ENCODE results near the gene RNF10. TPM values are rescaled to one million over a fixed set of nuclear protein-coding genes. Genes with fewer than 3 reads are reported as not detected.
"Not testable (repeated sequence)": the region's sequence is repeated elsewhere in the genome, so short reads cannot be mapped to it uniquely, and the experiment has no call there.

RNF10 gene
- total RNA-seq, 1 donor from 2014 or later: 78.6 TPM

DNA sequence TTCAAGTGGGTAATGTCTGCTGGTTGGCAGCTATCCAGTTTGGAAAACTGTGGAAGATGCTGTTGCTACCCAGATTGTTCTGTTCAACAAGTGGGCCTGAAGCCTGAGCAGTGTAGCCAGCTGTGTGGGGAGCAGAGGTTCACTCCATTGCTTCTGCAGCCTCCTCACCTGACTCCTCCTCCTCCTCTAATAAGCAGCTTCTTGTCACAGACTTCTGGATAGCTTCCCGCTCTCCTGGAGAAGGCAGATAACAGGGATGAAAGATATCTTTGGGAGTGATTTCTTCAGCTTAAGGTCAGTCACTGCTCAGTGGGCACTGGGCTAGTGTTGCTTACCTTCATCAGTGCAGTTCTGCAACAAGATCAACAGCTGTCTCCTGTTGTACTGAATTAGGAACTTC, 45.0 kb downstream of the RNF10 start:
- DNase-seq (ENCODE audit: low read depth in 2 of 2): no peak

DNA sequence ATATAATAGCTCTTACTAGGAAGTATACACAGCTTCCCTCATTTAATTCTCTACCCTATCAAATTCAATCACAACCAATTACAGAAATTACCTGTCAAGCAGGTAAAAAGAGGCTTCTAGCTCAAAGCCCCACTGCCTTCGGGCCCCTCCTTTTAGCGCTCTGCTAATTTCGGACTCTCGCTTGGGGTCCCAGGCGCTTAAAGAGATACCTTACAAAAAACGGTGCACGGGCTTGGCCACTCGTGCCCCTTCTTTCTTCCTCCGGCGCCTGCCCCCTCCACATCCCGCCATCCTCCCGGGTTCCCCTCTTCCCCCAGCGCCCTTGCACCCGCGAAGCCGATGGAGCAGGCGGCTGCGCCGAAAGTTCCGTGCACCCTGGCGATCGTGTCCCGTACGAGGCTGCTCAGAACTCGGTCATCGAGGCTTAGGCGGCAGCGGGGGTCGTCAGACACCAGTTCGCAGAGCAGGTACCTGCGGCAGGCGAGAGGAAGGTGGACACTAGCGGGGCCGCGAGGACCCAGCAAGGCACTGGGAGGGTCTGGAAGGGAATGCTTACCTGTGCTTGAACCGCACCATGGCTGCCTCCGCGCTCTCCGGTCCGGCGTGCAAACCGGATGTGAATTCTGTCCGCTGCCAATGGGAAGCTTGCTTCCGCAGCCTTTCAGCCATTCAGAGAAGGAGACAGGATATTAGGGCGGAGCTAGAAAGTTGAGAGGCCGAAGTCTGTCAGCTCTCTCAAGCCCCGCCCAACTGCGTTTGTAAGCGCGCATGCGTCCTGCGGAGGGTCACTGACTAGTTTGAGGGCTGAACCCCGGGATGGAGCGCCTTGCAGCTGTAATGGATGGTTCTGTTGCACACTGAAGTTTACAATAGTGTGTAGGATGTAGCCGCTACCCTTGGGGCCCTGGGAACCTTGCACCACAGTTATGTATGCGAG, 46.9 kb downstream of the RNF10 start, which contains the start of gene POP5:
Gene POP5, minus strand, starts transcription at position 616 of the 937 bp plus-strand sequence. Its CDS starts 40 bp downstream, at position 576.
- peak; percentile 95 to 97 for DNase-seq (ENCODE audit: low read depth in 2 of 2)

DNA sequence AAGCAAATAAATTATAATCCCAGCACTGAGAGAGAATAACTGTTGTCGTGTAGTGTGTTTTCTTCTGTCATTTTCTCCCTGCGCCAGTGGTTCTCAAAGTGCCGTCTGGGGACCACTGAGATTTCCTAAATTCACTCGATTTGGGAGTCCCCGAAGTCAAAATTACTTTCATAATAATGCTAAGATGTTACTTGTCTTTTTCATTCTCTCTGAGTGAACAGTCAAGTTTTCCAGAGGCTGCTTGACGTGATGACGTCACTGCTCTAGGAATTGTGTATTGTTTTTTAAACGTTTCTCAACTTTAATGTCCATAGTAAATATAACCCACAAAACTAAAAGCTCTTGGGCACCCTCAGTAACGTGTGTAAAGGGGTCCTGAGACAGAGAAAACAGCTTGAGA, 47.8 kb downstream of the RNF10 start:
- peak in 1 of 2 donors; percentile 19 for DNase-seq (ENCODE audit: low read depth in 2 of 2)

DNA sequence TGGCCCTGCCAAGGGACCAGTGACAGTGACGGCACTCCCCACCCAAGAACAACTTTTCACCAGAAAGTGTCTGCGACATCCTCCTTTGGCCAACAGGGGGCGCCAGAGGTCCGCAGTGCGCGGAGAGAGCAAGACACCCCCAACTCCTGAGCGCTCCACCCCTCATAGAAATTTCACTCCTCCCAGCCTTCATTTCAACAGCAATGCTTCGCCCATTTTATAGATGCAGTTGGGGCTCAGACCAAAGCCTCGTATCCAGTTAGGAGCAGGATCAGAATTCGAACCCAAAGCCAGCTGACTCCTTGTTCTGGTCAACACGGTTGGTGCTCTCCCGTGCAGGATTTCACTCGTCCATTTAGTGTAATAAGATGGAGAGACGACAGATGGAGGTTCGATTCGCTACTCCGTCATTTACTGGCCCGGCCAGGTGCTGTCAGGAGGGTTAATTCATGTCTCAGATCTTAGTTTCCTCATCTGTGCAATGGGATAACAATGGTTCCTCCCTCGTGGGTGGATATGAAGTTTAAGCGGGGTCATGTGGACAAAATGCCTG, 49.4 kb downstream of the RNF10 start:
- peak; percentile 18 to 58 for DNase-seq (ENCODE audit: low read depth in 2 of 2)

DNA sequence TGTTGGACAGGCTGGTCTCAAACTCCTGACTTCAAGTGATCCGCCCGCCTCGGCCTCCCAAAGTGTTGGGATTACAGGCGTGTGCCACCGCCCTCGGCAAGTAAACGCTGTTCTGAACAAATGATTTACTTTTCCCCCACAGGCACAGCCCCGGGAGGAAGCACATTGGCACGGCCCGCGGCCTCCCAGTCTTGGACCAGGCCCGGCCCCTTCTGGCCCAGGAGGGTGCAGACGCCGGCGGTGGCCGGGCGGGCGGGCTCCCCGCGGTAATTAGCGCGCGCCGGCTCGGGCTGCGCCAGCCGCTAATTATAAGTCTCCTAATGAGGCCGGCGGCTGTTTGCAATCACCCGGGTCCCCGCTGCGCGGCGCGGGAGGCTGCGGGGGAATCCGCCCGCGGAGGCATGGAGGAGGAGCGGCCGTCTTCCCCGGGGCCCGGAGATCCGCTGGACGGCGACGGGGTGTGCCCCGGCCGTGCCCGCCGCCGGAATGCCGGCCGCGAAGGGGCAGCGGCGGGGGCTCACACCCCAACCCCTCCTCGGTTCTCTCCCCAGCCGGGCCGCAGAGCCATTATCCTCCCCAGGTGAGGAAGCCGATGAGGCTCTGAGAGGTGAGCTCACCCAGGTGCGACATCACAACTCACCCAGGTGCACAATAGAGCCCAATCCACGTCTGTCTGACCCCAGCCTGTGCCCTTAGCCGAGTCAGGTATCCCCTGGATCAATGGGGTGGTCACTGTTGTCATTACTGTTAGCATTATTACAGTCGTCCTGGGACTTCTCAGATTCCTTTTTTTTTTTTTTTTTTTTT, 50.4 kb downstream of the RNF10 start:
- DNase-seq (ENCODE audit: low read depth in 2 of 2): peak in 1 of 2 donors; percentile 31

DNA sequence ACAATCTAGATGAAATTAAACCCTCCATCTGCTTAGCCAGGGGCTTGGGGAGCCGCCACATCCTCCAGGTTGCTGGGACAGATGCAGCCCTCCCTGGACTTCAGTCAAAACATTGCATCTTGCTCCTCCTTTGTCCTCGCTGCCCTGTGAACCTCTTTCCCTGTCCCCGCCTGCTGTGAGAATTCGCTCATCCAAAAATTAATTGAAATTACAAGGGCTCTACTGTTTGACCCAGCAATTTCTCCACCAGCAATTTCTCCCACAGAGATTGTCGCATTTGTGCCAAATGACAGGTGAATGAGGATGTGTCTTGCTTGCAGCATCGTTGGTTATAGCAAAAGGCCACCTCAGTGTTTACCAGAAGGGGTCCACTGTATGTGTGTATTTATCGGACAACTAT, 52.0 kb downstream of the RNF10 start:
- no peak for DNase-seq (ENCODE audit: low read depth in 2 of 2)

DNA sequence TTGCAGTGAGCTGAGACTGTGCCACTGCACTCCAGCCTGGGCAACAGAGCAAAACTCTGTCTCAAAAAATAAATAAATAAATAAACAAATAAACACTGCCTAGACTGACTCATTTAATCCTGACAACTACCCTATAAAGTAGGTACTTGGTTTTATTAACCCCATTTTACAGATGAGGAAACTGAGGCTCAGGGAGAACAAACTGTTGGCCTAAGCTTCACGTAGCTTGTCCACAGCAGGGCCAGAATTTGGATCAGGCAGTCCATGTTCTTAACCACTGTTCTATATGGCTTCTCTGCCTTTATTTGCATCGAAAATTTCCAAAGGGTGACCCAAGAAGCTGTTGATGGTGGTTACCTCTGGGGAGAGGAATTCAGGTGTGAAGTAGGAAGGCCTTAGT, 52.7 kb downstream of the RNF10 start:
- DNase-seq (ENCODE audit: low read depth in 2 of 2): no peak

DNA sequence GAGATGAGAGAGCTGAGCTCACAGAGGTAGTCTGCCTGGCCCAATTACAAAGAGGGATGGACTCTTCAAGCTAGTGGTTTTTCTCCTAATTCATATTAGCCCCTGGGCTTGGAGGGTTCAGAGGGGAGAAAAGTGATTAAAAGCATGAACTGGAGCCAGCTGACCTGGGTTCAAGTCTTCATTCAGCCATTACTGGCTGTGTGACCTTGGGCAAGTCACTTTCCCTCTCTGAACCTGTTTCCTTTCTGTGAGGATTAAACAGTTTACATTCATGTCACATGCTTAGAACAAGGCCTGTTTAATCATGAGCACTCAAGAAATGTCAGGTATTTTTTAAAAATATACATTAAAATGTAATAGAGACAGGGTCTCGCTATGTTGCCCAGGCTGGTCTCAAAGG, 54.2 kb downstream of the RNF10 start:
- DNase-seq (ENCODE audit: low read depth in 2 of 2): no peak

DNA sequence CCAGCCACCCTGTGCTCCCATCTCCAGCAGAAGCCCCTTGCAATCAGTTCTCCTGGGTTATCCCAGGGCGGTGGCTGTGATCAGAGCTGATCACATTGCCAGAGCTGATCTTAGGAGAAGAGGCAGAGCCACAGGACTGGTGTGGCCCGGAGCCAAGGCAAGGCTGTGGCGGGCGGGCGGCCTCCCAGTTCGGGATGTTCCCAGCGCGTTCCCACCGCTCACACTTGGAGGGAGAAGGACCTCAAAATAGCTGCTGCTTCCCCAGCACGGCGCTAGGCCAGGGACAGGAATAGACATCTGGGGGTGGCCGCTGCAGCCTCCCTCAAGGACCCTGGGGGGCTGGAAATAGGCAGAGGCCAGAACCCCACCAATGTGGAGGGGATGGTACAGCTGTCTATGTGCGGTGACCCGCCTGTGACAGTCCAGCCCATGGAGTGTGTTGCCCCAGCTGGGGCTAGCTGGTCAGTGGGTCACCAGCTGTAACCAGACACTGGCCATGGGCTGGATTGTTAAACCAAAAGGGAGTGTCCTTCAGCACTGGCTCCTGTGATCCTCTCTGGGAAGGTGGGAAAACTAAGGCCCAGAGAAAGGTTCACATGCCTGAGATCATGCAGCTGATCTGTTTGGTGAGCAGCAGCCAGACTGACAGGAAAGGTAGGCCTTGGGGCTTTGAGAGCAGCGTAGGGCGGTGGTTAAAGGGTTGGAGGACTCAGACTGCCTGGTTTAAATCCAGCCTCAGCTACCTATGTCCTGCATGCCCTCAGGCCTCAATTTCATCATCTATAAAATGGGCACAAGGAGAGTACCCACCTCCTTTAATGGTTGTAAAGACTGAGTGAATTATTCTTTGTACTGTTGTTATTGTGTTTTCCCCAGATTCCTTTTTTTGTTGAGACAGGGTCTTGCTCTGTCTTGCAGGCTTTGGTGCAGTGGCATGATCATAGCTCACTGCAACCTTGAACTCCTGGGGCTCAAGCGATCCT, 55.1 kb downstream of the RNF10 start:
- no peak for DNase-seq (ENCODE audit: low read depth in 2 of 2)

DNA sequence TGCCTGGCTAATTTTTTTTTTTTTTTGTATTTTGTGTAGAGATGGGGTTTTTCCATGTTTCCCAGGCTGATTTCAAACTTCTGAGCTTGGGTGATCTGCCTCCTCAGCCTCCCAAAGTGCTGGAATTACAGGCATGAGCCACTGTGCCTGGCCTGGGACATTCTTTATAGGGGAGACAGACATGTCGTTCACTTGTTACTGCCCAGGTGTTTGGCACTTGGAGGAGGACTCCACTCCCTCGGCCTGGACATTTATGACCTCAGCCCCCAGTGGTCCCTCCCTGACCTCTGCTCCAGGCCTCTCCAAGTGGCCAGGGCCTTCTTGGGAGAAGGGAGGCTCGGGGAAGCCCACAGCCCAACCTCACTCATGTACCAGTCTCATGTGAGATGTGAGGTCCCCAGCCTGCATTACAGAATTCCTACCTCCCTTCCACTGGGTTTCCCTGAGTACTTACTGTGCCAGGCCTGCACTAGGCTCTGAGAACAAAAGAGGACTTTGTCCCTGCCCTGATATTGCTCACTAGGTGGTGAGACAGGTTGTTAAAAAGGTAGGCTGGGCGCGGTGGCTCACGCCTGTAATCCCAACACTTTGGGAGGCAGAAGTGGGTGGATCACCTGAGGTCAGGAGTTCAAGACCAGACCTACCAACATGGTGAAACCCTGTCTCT, 56.7 kb downstream of the RNF10 start:
- DNase-seq (ENCODE audit: low read depth in 2 of 2): no peak

DNA sequence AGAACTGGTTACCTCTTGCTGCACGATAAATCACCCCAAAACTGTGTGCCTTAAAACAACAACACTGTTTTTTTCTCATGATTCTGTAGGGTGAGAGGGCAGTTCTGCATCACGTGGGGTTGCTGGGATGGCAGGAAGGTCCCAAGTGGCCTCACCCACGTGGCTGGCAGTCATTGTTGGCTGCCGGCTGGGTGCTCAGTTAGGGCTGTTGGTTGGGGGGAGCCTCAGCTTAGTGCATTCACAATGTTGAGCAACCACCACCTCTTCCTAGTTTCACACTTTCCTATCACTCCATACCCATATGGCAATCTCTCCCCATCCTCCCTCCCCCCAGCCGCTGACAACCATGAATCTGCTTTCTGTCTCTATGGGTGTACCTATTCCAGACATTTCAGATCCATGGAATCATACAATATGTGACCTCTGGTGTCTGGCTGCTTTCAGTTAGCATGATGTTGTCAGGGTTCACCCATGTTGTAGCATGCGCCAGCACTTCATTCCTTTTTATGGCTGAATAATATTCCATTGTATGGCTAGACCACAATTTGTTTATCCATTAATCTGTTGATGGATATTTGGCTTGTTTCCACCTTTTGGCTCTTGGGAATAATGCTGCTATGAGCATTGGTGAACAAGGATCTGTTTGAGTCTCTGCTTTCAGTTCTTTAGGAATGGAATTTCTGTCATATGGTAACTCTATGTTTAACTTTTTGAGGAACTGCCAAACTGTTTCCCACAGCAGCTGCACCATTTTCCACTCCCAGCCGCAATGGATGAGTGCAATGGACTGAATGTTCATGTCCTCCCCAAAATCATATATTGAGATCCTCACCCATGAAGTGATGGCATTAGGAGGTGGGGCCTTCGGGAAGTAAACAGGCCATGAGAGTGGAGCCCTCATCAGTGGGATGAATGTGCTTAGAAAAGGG, 58.2 kb downstream of the RNF10 start:
- no peak for DNase-seq (ENCODE audit: low read depth in 2 of 2)

DNA sequence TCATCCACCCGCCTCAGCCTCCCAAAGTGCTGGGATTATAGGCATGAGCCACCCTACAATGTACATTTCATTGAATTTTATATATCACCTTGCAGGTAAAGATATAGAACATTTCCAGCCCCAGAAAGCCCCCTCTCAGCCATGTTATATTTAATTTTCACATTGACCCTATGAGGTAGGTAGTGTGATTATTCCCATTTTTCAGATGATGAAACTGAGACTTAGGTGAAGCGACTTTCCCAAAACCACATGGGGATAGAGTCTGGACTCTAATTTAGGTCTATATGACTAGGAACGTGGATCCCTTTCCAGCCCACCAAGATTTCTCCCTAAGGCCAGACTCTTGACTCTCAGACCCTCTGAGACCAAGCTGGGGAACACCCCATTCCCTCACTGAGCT, 62.7 kb downstream of the RNF10 start:
- no peak for DNase-seq (ENCODE audit: low read depth in 2 of 2)

DNA sequence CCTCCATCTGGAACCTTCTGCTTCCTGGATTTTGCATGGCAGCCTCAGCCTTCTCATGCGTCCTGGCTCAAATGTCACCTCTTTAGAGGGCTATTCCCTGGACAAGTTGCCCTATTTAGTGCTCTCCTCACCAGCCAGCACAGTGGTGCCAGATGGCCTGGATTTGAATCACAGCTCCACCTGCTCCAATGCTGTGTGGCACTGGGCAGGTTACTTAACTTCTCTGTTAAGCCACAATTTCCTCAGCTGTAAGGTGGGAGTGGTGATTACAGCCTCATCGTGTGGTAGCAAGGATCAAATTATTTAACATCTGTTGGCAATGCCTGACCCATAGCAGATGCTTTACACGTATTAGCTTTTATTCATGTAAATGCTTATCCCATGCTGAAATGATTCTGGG, 63.7 kb downstream of the RNF10 start:
- no peak for DNase-seq (ENCODE audit: low read depth in 2 of 2)

DNA sequence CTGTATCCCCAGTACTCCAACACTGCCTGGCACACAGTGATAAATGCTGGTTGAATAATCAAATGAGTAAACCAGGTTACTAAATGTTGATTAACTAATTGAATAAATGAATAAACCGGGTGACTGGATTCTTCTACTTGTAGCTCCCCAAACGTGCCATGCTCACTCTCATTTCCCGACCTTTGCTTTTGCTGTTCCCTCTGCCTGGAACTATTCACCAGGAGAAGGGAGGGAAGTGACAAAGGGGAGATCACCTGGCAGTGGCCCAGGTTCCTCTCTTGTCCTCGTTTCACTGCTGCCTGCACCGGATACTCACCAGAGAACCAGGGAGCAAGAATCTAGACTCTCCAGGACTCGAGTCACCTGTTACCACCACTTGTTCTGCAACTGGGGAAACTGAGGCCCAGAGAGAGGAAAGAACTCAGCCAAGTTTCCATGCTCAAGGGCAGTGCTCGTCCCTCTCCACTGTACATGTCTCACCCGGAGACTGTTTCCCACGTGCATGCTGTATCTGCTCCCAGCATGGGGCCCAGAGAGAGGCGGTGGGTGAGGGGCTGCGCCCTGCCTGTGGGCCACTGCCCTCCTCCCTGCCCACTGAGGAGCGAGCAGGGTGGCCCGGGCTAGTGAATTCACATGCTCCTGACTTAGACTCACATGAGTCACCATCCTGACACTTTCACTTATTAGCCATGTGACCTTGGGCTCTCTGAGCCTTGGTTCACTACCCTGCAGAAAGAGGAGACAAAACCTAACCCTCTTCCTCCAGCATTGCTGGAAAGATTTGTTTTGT, 64.7 kb downstream of the RNF10 start:
- peak in 1 of 2 donors; percentile 32 for DNase-seq (ENCODE audit: low read depth in 2 of 2)

DNA sequence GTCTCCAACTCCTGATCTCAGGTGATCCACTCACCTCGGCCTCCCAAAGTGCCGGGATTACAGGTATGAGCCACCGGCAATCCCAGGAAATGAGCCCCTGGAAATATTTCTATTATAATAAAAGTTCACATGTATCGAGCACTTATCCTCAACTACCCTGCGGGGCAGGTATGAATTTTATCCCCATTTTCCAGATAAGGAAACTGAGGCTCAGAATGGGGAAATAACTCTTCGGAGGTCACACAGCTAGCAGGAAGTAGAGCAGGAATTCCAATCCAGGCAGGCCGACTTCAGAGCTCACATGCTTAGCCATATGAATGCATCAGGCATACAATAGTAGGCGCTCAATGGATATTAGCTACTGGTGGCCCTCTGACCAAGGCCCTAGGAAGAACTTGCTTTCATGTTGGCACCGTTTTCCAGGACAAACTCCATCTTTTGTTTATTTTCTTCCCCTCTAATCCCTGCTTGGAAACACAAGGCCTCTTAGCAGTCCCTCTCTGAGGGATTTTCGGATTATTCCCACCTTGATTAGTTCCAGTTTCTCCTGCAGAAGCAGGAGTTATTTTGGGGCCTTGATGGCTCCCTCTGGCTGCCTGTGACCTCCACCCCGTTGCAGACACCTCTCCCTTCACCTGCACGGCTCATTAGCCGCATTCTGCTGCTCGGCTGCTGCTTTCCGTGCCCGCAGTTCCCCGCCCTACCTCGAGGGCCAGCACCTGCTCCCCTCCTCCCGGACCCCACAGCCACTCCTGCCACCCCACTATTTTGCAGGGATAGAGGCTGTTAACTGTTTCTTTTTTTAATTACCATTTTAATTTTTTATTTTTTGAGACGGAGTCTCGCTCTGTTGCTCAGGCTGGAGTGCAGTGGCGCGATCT, 65.8 kb downstream of the RNF10 start:
- no peak for DNase-seq (ENCODE audit: low read depth in 2 of 2)

DNA sequence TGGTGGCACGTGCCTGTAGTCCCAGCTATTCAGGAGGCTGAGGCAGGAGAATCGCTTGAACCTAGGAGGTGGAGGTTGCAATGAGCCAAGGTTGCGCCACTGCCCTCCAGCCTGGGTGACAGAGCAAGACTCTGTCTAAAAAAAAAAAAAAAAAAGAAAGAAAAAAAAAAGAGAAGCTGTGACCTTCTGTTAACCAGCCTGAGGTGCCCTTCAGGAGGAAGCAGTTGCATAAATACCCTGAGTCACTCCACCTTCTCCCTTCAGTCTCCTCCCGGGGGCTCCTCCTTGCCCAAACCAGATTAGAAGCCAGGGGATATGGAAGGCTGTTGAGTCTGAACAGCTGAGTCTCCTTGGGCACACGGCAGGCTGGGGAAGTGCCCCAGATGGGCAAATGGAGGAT, 68.3 kb downstream of the RNF10 start:
- not testable (repeated sequence) for DNase-seq (ENCODE audit: low read depth in 2 of 2)

DNA sequence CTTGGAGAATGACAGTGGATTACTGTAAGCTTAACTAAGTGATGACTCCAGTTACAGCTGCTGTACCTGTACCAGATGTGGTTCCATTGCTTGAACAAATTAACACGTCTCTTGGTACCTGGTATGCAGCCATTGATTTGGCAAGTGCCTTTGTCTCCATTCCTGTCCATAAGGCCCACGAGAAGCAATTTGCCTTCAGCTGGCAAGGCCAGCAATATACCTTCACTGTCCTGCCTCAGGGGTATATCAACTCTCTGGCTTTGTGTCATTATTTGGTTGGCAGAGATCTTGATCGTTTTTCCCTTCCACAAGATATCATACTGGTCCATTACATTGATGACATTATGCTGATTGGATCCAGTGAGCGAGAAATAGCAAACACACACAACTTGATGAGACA, 76.4 kb downstream of the RNF10 start:
- DNase-seq (ENCODE audit: low read depth in 2 of 2): no peak

Data from dermis microvascular lymphatic vessel endothelial cell (primary cell).